Left renal cortex interstitium (tissue), 4 donors: ENCODE data around the gene HMCN2. TPM values are rescaled to one million over a fixed set of nuclear protein-coding genes. Genes with fewer than 3 reads are reported as not detected.

Source experiments
- DNase-seq, 4 donors: peaks; one replicate each; pipeline ENCODE4 v3.0.0-alpha.2; 2013; ENCODE audit warnings: low read depth in 4 of 4, low spot score in 2 of 4, missing footprints in 1 of 4
- polyA plus RNA-seq, 4 donors: library from polyadenylated mRNA; unstranded; fragments of 120-200 nt; gene quantifications; one replicate each; pipeline ENCODE4 v1.2.1, GENCODE V29; 2013; ENCODE audit not compliant: insufficient read length in 4 of 4

HMCN2 gene
- polyA plus RNA-seq, 4 donors = 0.73 to 1.6 (median 0.92) TPM

DNA sequence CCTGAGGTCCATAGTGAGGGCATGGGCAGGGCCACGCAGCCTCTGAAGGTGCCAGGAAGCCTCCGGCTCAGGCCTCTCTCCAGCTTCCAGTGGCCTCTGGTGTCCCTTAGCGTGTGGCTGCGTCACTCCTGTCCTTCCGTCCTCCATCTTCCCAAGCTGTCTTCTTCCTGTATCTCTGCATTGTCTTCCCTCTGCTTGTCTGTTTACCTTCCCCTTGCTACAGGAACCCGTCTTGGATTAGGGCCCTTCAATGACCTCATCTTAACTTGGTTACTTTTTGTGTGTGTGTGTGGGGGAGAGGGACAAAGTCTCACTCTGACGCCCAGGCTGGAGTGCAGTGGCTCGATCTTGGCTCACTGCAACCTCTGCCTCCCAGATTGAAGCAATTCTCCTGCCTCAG is 193.6 kb downstream of the HMCN2 start:
- DNase-seq = no peak

DNA sequence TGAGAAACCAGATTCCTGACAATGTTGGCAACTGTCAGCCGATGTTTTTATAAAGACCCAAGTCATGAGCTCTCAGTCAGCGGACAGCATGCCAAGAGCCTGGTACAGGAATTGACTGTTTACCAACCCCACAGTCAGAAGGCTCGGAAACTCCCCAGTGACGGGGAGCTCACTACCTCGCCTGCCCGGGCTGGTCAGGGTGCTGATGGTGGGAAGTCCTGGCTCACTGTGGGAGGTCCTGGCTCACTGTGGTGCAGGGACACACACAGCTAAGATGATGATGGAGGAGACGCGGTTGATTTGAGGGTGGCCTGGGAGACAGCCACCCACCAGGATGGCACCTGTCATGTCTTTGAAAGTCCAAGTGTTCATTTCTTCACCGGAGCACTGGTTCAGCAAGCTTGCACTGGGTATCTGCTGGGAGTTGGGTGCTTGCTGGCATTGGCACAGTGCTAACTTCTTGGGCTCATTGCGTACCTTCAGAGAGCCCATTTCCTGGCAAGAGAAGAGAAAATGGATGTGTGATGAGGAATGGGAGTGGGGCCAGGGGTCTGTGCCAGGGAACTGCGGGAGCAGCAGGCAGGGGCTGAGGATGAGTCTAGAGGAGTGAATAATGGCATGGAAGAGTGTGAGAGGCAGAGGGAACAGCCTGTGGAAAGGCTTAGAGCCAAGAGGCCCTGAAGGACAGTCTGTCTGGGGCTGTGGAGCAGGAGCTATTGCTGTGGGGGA is 194.5 kb downstream of the HMCN2 start:
- no peak for DNase-seq

- no peak for DNase-seq
Measured at GRCh38 chr9:130461218-130461630, 195.7 kb downstream of the HMCN2 start.

GRCh38 chr9:130461731-130462130 is 196.2 kb downstream of the HMCN2 start:
- DNase-seq = no peak

DNA sequence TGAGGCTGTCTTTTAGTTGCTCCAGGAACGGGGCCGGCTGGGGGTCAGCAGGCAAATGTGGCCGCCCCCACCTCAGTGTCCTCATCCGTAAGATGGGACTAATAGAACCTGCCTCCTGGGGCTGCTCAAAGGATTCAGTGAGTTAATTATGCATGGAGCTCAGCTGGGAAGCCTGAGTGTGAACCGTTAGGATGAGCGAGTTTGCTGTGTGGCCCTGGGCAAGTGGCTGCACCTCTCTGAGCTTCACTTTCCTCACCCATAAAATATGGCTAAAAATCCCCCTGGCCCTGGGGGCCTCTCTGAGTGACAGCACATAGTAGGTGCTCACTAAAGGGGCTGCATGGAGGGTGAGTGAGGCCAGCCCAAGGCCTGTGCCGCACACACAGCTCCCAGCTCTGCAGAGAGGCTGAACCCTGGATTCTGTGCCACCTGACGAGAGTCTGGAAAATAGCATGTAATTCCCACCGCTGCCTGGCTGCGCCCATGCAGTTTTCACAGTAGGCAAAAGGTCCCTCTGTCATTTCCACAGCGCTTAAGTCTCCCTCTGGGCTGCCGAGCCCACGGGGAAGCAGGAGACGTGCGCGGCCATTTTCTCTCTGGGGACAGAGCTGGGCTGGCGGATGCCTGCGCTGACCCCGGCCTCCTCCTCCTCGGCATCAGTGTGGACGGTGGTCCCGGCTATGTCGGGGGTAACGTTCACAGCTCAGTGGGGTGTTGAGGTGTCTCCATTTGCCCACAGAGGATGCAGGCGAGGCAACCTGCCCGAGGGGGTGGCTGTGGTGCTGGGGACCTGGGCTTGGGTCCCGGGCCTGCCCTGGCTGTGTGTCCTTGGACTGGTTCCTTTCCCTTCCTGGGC is 197.4 kb downstream of the HMCN2 start:
- DNase-seq = no peak

- no peak for DNase-seq
Measured at GRCh38 chr9:130463763-130464745, 198.5 kb downstream of the HMCN2 start.

GRCh38 chr9:130465383-130466096 is 200.0 kb downstream of the HMCN2 start:
- no peak for DNase-seq

GRCh38 chr9:130466537-130467217 is 201.1 kb downstream of the HMCN2 start:
- no peak for DNase-seq

DNA sequence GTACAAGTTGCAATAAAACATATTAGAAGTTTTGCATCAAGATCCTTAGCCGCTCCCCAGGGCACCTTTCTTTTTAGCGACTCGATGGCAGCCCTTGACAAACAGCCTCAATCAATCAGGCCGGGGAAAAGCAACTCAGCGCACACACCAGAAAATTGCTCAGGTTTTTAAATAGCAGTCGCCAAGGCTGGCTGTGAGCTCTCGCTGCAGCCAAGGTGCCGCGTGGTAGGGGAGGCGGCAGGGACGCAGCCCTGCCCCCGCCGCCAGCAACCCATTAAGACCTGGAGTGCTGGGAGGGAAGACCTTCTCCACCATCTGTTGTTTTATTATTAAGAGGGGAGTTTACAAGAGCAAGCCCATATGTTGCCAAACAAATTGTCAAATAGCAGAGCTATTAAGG is 201.8 kb downstream of the HMCN2 start:
- DNase-seq = no peak

DNA sequence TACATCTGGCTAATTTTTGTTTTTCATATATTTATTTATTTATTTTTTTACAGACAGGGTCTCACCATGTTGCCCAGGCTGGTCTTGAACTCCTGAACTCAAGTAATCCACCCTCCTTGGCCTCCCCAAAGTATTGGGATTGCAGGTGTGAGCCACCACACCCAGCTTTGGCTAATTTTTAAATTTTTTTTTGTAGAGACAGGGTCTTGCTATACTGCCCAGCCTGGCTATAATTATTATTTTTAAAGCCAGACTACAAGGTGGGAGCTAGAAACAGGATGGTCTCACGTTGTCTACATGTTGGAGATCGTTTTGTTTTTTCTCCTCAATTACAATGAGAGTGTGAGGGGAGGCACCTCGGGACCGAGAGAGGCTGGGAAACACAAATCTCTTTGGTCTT is 203.0 kb downstream of the HMCN2 start:
- DNase-seq = no peak

- DNase-seq = no peak
Measured at GRCh38 chr9:130470269-130470668, 204.7 kb downstream of the HMCN2 start.

- DNase-seq = no peak
Measured at GRCh38 chr9:130470950-130471349, 205.4 kb downstream of the HMCN2 start.

DNA sequence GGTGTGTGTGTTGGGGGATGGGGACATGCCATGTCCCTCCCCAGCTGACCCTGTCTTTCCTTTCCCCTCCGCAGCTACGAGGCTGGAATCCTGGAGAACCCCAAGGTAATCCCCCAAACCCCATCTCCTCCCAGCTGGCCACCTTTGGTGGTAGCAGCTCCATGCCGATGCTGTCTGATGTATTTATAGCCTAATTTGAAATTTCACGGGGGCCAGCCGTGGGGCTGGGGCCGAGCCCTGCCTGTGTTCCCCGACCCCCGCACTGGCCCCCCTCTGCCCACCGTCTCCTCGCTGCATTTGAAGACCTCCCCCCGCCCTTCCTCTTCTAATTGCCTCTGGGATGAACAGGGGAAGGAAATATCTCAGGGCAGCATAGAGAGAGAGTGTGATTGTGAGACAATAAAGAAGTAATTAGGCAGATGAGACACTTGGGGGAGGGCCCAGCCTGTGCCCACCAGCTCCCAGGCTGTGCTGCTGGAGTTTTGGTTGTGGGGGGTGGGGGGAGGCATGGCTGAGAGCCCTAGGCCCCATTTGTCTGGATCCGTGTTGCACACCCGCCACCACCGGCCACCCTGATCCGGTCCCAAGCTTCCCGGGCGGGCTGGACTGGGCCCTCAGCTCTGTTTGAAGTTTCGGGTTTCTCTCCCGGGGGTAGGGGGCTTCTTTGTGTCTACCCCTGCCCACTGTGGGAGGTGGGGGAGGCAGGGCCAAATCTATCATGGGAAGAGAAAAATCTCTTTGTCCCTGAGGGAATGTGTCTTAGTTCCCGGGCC is 206.0 kb downstream of the HMCN2 start:
- DNase-seq = no peak

DNA sequence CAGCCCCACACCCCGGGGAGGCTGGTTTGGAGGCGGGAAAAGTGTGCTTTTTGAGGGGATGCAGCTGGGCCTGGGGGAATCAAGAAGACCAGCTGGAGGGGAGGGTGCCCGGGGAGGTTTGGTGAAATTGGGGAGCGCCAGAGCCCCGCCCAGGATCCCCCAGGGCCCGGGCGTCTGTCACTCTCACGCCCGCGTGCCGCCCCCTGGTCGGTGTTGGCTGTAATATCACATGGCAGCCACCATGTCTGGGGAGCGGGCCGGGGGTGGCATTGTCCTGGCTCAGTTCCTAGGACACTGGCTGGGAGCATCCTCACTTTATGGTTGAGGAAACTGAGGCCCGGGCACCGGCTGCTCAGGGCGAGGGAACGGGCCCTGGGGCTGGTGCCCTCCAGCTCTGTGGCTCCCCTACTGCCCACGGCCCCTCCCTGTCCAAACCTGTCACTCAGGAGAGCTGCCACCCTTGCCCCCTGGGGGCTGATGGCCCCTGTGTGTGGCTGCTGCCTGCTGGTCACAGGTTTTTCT is 206.7 kb downstream of the HMCN2 start:
- DNase-seq = no peak

DNA sequence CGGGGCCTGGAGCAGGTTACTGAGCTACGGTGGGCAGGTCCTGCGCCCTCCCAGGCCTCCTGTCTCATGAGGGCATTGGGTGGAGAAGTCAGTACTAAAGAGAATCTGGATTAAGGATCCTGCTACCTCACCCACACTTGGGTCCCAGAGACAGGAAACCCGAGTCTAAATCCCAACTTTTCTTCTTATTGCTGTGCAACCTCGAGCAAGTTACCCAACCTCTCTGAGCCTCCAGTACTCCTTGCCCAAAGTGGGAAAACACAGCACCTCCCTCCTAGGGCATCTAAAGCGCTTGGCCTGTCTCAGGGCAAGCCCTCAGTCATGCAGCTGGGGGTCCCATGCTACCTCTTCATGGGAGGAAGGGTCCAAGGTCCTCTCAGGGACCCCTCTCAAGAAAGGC is 207.4 kb downstream of the HMCN2 start:
- no peak for DNase-seq

DNA sequence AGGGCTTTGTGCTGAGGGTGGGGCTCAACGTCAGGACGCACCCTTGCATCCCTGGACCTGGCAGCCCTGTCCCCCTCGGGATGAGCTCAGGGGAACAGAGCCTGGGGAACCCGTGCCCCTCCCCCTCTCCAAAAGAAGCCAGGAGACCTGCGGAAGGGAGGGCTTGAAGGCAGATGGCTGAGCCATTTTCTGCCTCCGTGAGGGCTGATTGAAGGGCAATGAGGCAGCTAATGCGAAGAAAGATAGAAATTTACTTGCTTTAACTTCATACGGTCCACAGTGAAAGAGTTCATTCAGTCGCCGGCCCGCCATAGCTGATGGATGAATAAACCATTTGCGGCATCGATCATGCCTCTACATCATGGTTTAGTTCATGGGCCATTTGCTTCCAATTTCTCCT is 208.0 kb downstream of the HMCN2 start:
- DNase-seq = no peak

DNA sequence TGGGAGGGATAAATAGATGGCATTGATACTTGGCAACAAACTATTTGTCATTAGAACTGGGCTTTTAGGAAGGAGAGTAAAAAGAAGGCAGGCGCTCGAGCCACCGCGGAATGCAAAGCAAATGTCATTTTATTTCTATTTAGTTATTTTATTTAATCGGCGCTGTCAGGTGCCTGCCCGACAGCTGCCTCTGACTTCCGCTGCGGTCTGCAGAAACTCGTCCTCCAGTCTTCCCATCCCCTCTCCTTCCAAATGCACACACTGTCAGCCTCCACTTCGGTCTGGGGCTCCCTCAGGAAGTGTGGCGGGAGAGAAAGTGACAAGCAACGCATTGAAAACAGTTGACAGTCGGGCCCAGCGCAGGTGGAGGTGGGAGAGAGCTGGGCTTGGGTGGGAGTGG is 208.5 kb downstream of the HMCN2 start:
- no peak for DNase-seq

GRCh38 chr9:130476151-130476730 is 210.7 kb downstream of the HMCN2 start:
- DNase-seq = no peak
